Adrenal gland (tissue), 12 donors: ENCODE results near the gene DDX27. TPM values are rescaled to one million over a fixed set of nuclear protein-coding genes. Genes with fewer than 3 reads are reported as not detected.
A peak's percentile ranks its signal among the peaks of the same experiment; 100 is the strongest.

Experiments used
- DNase-seq, 7 donors: peaks; one replicate each; pipeline ENCODE4 v3.0.0-alpha.2; 2019 to 2020
- H3K27ac ChIP-seq, 5 donors: fragments of 200-600 bp; sonication (generic) in 4 of 5; 1 replicate in 3 of 5; 2 replicates in 2 of 5; pipeline versions ENCODE4 v1.5.1 to v1.8.0; 2016 to 2020; ENCODE audit warnings: mild to moderate bottlenecking in 1 of 5
- H3K27me3 ChIP-seq: fragments of 200-600 bp; 2 replicates; pipeline ENCODE4 v1.8.0; 2021
- H3K36me3 ChIP-seq, 2 donors: fragments of 200-600 bp; replicated peaks in 1 of 2; 1 replicate in 1 of 2; 2 replicates in 1 of 2; pipeline versions ENCODE4 v1.5.1 to v1.8.0; 2018 to 2022
- H3K4me1 ChIP-seq, 2 donors: fragments of 200-600 bp; replicated peaks in 1 of 2; 1 replicate in 1 of 2; 2 replicates in 1 of 2; pipeline versions ENCODE4 v1.5.1 to v1.8.0; 2018 to 2021
- H3K4me3 ChIP-seq, 4 donors: fragments of 200-600 bp; sonication (generic) in 3 of 4; one replicate each; pipeline ENCODE4 v1.5.1; 2016 to 2018
- H3K9me3 ChIP-seq, 3 donors: fragments of 200-600 bp; sonication (generic) in 1 of 3; replicated peaks in 1 of 3; 1 replicate in 2 of 3; 2 replicates in 1 of 3; pipeline versions ENCODE4 v1.5.1 to v1.8.0; 2016 to 2021
- CTCF ChIP-seq, 6 experiments: fragments of 450-650 bp in 4 of 6; fragments of 200-600 bp in 2 of 6; sonication (generic) in 1 of 6; IDR thresholded peaks; 1 replicate in 5 of 6; 2 replicates in 1 of 6; pipeline versions ENCODE4 v1.5.1 to v1.8.0; 2016 to 2021; ENCODE audit warnings: antibody characterized with exemption in 6 of 6, mild to moderate bottlenecking in 2 of 6, moderate library complexity in 1 of 6
- POLR2A ChIP-seq, 2 donors: fragments of 450-650 bp; IDR thresholded peaks; one replicate each; pipeline ENCODE4 v1.6.1; 2017; ENCODE audit warnings: antibody characterized with exemption in 2 of 2, mild to moderate bottlenecking in 2 of 2, moderate library complexity in 1 of 2
- WGBS, 4 donors: extraction: QIAGEN DNeasy Blood & Tissue Kit in 2 of 4; methylation state at CpG; one replicate each; pipeline versions ENCODE4 v1.1.5 to v1.1.7; 2013 to 2017; 5-methylcytosine and 5-hydroxymethylcytosine counted together
- intact Hi-C, 2 donors: fragments of 100-400 bp; cut with DNase I; formaldehyde crosslinking; loops; one replicate each; pipeline versions ENCODE4 v1.14.1 to v1.15.0; 2022 to 2023
- polyA plus RNA-seq, 3 donors: library from polyadenylated mRNA; stranded (reverse); fragments of 200-250 nt in 2 of 3; fragments of 350-450 nt in 1 of 3; fragmentation: Illumina TruSeq in 1 of 3; extraction: RNeasy Lipid Tissue Mini Kit (QIAGEN cat#74804) in 1 of 3; gene quantifications; one replicate each; pipeline ENCODE4 v1.2.3, GENCODE V29; 2013 to 2014
- total RNA-seq, 9 donors: library from RNA; depleted of rRNA in 4 of 9; stranded (reverse); fragments of >200 nt in 4 of 9; fragments of 120-200 nt in 1 of 9; fragmentation: NEBNext Ultra II Directional in 1 of 9; extraction: Animal tissue kit (Norgen Biotek cat#: 25700) in 1 of 9; gene quantifications; one replicate each; pipeline versions ENCODE4 v1.1.0 to v1.2.4, GENCODE V29; 2013 to 2023
- donor health status: healthy with polysubstance abuse.
- donor health status: Bipolar disorder and iron deficiency.
- donor health status: DM: yes; HTN: yes; CAD: no.
- donor health status: DM: no; HTN: no; CAD: no.
- donor health status: DM: no; HTN: no; CAD: no.
- donor health status: DM: yes; HTN: yes; CAD: no.

The DDX27 gene
- total and polyA plus RNA-seq, 12 donors: 18.7 to 42.3 (median 23.2) TPM

- WGBS, 4 donors: 0 to 98% (median 69%) methylated on average over 1 of the region's 1 CpG
- Histone ChIP-seq H3K27me3 (no peaks in the 10 kb centered on the region), H3K4me3 (no peak overlapping the region), H3K9me3 (no peaks in the 10 kb centered on the region), H3K27ac (no peak overlapping the region), H3K36me3 (peaks cover 0 to 81% of the 10 kb centered on the region in 2 donors), H3K4me1 (peaks cover 0 to 11% of the 10 kb centered on the region in 2 donors)
- TF ChIP-seq CTCF (IDR thresholded peaks at IDR 0.05): no peak
- TF ChIP-seq POLR2A (IDR thresholded peaks at IDR 0.05): no peak
- DNase-seq: no peak
- intact Hi-C loops: no loop called here
Measured at GRCh38 chr20:49262444-49262843, 43.2 kb downstream of the DDX27 start.

GRCh38 chr20:49267327-49267726, 48.1 kb downstream of the DDX27 start:
- DNase-seq: no peak
- TF ChIP-seq POLR2A (IDR thresholded peaks at IDR 0.05) (no peak), CTCF (IDR thresholded peaks at IDR 0.05) (no peak)
- H3K4me3 ChIP-seq: no peak overlapping the region
- WGBS, 4 donors: 47 to 69% (median 59%) methylated on average over 4 of the region's 4 CpGs
- peaks cover 3 to 44% of the 10 kb centered on the region in 2 donors for H3K4me1 ChIP-seq
- H3K27me3 ChIP-seq: no peaks in the 10 kb centered on the region
- peaks cover 0 to 69% of the 10 kb centered on the region in 2 donors for H3K36me3 ChIP-seq
- no peaks in the 10 kb centered on the region for H3K9me3 ChIP-seq
- intact Hi-C loops: no loop called here
- peak overlapping the region in 1 of 5 donors; percentile 48 for H3K27ac ChIP-seq

GRCh38 chr20:49268600-49269365, 49.6 kb downstream of the DDX27 start:
- H3K4me1 ChIP-seq: peaks cover 3 to 52% of the 10 kb centered on the region in 2 donors
- H3K36me3 ChIP-seq: peaks cover 0 to 67% of the 10 kb centered on the region in 2 donors

GRCh38 chr20:49270177-49270576, 51.0 kb downstream of the DDX27 start:
- 68 to 75% (median 71%) methylated on average over 4 to 7 of the region's 7 CpGs for WGBS, 4 donors
- no peak for DNase-seq
- intact Hi-C loops: no loop called here
- H3K36me3 ChIP-seq: peaks cover 0 to 65% of the 10 kb centered on the region in 2 donors
- no peak for TF ChIP-seq CTCF (IDR thresholded peaks at IDR 0.05)
- no peak for TF ChIP-seq POLR2A (IDR thresholded peaks at IDR 0.05)
- no peaks in the 10 kb centered on the region for H3K27me3 ChIP-seq
- H3K4me1 ChIP-seq: peaks cover 3 to 57% of the 10 kb centered on the region in 2 donors
- H3K4me3 ChIP-seq: no peak overlapping the region
- peak overlapping the region in 1 of 5 donors; percentile 19 for H3K27ac ChIP-seq
- no peaks in the 10 kb centered on the region for H3K9me3 ChIP-seq

More at GRCh38 chr20:49268600-49269365, 49.6 kb downstream of the DDX27 start:
- peak overlapping the region in 1 of 4 donors; percentile 12 for H3K4me3 ChIP-seq
- H3K9me3 ChIP-seq: no peaks in the 10 kb centered on the region
- WGBS, 4 donors: 93 to 100% (median 98%) methylated on average over 1 of the region's 1 CpG
- H3K27ac ChIP-seq: no peak overlapping the region
- intact Hi-C loops: no loop called here
- DNase-seq: no peak
- no peaks in the 10 kb centered on the region for H3K27me3 ChIP-seq
- TF ChIP-seq CTCF (IDR thresholded peaks at IDR 0.05) (no peak), POLR2A (IDR thresholded peaks at IDR 0.05) (no peak)
